GM12878 (cell line): ENCODE data around the gene WSCD1. TPM values are rescaled to one million over a fixed set of nuclear protein-coding genes. Genes with fewer than 3 reads are reported as not detected.

Experiments used
- ATAC-seq: fragments of 200-7000 bp; cut with Tn5 transposase; 3 replicates; pipeline ENCODE4 v1.9.1; 2020; ENCODE audit warnings: mild to moderate bottlenecking, moderate library complexity
- Bru-seq: library from RNA; stranded (reverse); fragments of 400-500 nt; gene quantifications from one replicate; lab custom pipeline; 2021; lab: Mats Ljungman, UMichigan
- BruChase-seq, 2 experiments: library from RNA; stranded (reverse); fragments of 400-500 nt; gene quantifications; one replicate each; lab custom pipeline; 2021; lab: Mats Ljungman, UMichigan
- BruUV-seq: library from RNA; stranded (reverse); fragments of 400-500 nt; replicated peaks from 2 replicates; lab custom pipeline; 2021; lab: Mats Ljungman, UMichigan
- CTCF ChIA-PET: fragments of 300-600 bp; sonication (Branson Sonifier 250); formaldehyde crosslinking; extraction: SDS; loops from one replicate; lab custom pipeline; 2021; ENCODE audit warnings: inconsistent platforms; lab: Yijun Ruan, JAX
- POLR2A ChIA-PET: fragments of 350-600 bp; formaldehyde crosslinking; extraction: SDS; loops from one replicate; lab custom pipeline; 2021; ENCODE audit warnings: inconsistent platforms; lab: Charles Lee
- RAD21 ChIA-PET: fragments of 300-600 bp; sonication (Branson Sonifier 250); formaldehyde crosslinking; loops from one replicate; lab custom pipeline; 2023; ENCODE audit warnings: antibody characterized with exemption; ENCODE audit not compliant: unreplicated experiment; lab: Charles Lee
- SMC1A ChIA-PET: fragments of 300-600 bp; sonication (Branson Sonifier 250); formaldehyde crosslinking; loops from one replicate; lab custom pipeline; 2023; ENCODE audit not compliant: unreplicated experiment, uncharacterized antibody; lab: Charles Lee
- DNase-seq: peaks from one replicate; pipeline ENCODE4 v3.0.0-alpha.2; 2011; ENCODE audit warnings: low read depth, low spot score
- FAIRE-seq: peaks from 3 replicates; lab custom pipeline; 2011; peaks lifted over from hg19 to GRCh38; lab: Jason Lieb, UNC
- H2AFZ ChIP-seq: 2 replicates; pipeline ENCODE4 v1.6.0; 2011; ENCODE audit warnings: low read depth, low read length, control low read depth; ENCODE audit not compliant: control insufficient read depth
- H3K27ac ChIP-seq: 2 replicates; pipeline ENCODE4 v1.5.1; 2011; ENCODE audit warnings: control low read depth; ENCODE audit not compliant: control insufficient read depth, insufficient read depth
- H3K27me3 ChIP-seq, 2 experiments: replicated peaks in 1 of 2; 2 replicates each; pipeline versions ENCODE4 v1.6.0 to v1.6.1; 2011; ENCODE audit warnings: low read length in 1 of 2; ENCODE audit not compliant: control insufficient read depth in 2 of 2, insufficient read depth in 2 of 2
- H3K36me3 ChIP-seq, 2 experiments: 2 replicates each; pipeline ENCODE4 v1.5.1; 2011; ENCODE audit warnings: low read length in 1 of 2; ENCODE audit not compliant: control insufficient read depth in 2 of 2, insufficient read depth in 2 of 2
- H3K4me1 ChIP-seq: 2 replicates; pipeline ENCODE4 v1.6.1; 2011; ENCODE audit warnings: mild to moderate bottlenecking, low read length, moderate library complexity, mixed read lengths; ENCODE audit not compliant: control insufficient read depth, insufficient read depth
- H3K4me2 ChIP-seq: 2 replicates; pipeline ENCODE4 v1.6.0; 2011; ENCODE audit warnings: control low read depth; ENCODE audit not compliant: control insufficient read depth, insufficient read depth
- H3K4me3 ChIP-seq: fragments of 200-600 bp; sonication (generic); 2 replicates; pipeline ENCODE4 v1.5.1; 2016
- H3K79me2 ChIP-seq: 2 replicates; pipeline ENCODE4 v1.6.0; 2011; ENCODE audit warnings: low read length; ENCODE audit not compliant: control insufficient read depth, insufficient read depth
- H3K9ac ChIP-seq: 2 replicates; pipeline ENCODE4 v1.8.0; 2011; ENCODE audit warnings: low read length, control low read depth, mixed read lengths; ENCODE audit not compliant: control insufficient read depth, insufficient read depth
- H3K9me3 ChIP-seq: replicated peaks from 3 replicates; pipeline ENCODE4 v1.5.1; 2011; ENCODE audit warnings: mild to moderate bottlenecking, low read length; ENCODE audit not compliant: control insufficient read depth, insufficient read depth
- H4K20me1 ChIP-seq: 2 replicates; pipeline ENCODE4 v1.6.0; 2011; ENCODE audit not compliant: control insufficient read depth, insufficient read depth
- BCL3 ChIP-seq: IDR thresholded peaks from 2 replicates; pipeline ENCODE4 v1.6.1; 2011; ENCODE audit warnings: borderline replicate concordance, low read depth, mild to moderate bottlenecking, moderate library complexity, low read length; ENCODE audit not compliant: insufficient read depth, poor library complexity, severe bottlenecking
- BHLHE40 ChIP-seq, 2 experiments: fragments of 450-650 bp in 1 of 2; IDR thresholded peaks; 2 replicates each; pipeline ENCODE4 v1.6.1; 2011 to 2017; ENCODE audit warnings: low read depth in 2 of 2, borderline replicate concordance in 1 of 2, improper control_type of control experiment in 1 of 2, low read length in 1 of 2, mild to moderate bottlenecking in 1 of 2
- DPF2 ChIP-seq: fragments of 450-650 bp; IDR thresholded peaks from 2 replicates; pipeline ENCODE4 v1.6.1; 2017; ENCODE audit warnings: mild to moderate bottlenecking
- GATAD2B ChIP-seq: fragments of 450-650 bp; conservative IDR thresholded peaks from 2 replicates; pipeline ENCODE4 v1.6.1; 2017; ENCODE audit warnings: low read depth, mild to moderate bottlenecking, moderate library complexity
- JUNB ChIP-seq: IDR thresholded peaks from 2 replicates; pipeline ENCODE4 v1.6.1; 2016; ENCODE audit warnings: antibody characterized with exemption, mild to moderate bottlenecking
- MEF2B ChIP-seq: fragments of 450-650 bp; IDR thresholded peaks from 2 replicates; pipeline ENCODE4 v1.6.1; 2018; ENCODE audit warnings: mild to moderate bottlenecking, moderate library complexity; ENCODE audit not compliant: partially characterized antibody, poor library complexity, severe bottlenecking
- PAX8 ChIP-seq: fragments of 450-650 bp; IDR thresholded peaks from 2 replicates; pipeline ENCODE4 v1.6.1; 2017; ENCODE audit warnings: mild to moderate bottlenecking, moderate library complexity
- ZNF384 ChIP-seq: IDR thresholded peaks from 2 replicates; pipeline ENCODE4 v1.6.1; 2012; ENCODE audit warnings: low read depth, mild to moderate bottlenecking, low read length, improper control_type of control experiment, borderline replicate concordance
- WGBS: methylation state at CpG from one replicate; pipeline ENCODE4 v1.1.6; 2016; ENCODE audit warnings: low lambda C conversion rate; ENCODE audit not compliant: insufficient replicate concordance, insufficient coverage; ENCODE audit errors: missing lambda C conversion rate; 5-methylcytosine and 5-hydroxymethylcytosine counted together
- in situ Hi-C: fragments of 300-500 bp; cut with MboI; formaldehyde crosslinking; loops from 9 replicates; pipeline ENCODE4 v1.14.3; 2018; ENCODE audit warnings: mixed read lengths
- intact Hi-C: fragments of 100-400 bp; cut with micrococcal nuclease; formaldehyde crosslinking; loops from one replicate; pipeline ENCODE4 v1.14.2; 2022; ENCODE audit not compliant: unreplicated experiment
- long read RNA-seq, 2 experiments: library from polyadenylated mRNA; unstranded; transcript quantifications; one replicate each; pipeline ENCODE4 v2.0.0, GENCODE V29; 2019 to 2020
- polyA minus RNA-seq, 3 experiments: library from RNA; depleted of rRNA, polyadenylated mRNA; stranded (reverse); fragments of >200 nt; gene quantifications; 2 replicates each; pipeline ENCODE4 v1.2.3, GENCODE V29; 2011
- polyA plus RNA-seq, 11 experiments: library from polyadenylated mRNA; depleted of rRNA in 4 of 11; unstranded in 6 of 11; stranded (reverse) in 5 of 11; fragments of >200 nt; fragmentation: Nextera tagmentation in 4 of 11; fragmentation: Illumina TruSeq in 1 of 11; extraction: Ambion mirVana in 4 of 11; extraction: Trizol in 1 of 11; gene quantifications; 1 replicate in 1 of 11; 2 replicates in 10 of 11; pipeline versions ENCODE4 v1.2.1 to v1.2.3, GENCODE V29; 2011 to 2016; ENCODE audit warnings: inconsistent platforms in 2 of 11, missing spikeins in 2 of 11, low read depth in 1 of 11
- total RNA-seq, 4 experiments: library from RNA; depleted of rRNA in 3 of 4; stranded (reverse); fragments of >200 nt in 3 of 4; fragmentation: Illumina TruSeq in 1 of 4; extraction: Trizol in 1 of 4; gene quantifications; 2 replicates each; pipeline versions ENCODE4 v1.2.1 to v1.2.3, GENCODE V29; 2013 to 2021

Gene WSCD1
- total RNA-seq (2013; cell fraction: nucleolus; rRNA removed) = not detected in 2 replicates
- total RNA-seq (2014; rRNA removed) (not detected in 2 replicates), total RNA-seq (2014; rRNA removed; fragmentation: Illumina TruSeq; extraction: Trizol) (not detected in 2 replicates), total RNA-seq (2021) (not detected in 2 replicates), polyA plus RNA-seq (2011; rRNA removed) (0.01 TPM in 2 replicates), polyA plus RNA-seq (2014; fragmentation: Illumina TruSeq; extraction: Trizol) (0.16 TPM in 1 of 2 replicates, not detected in the other), polyA plus RNA-seq (2014; fragmentation: Nextera tagmentation; extraction: Ambion mirVana) (not detected), polyA plus RNA-seq (2014; rRNA removed) (not detected in 2 replicates), polyA plus RNA-seq (2016; fragmentation: Nextera tagmentation; extraction: Ambion mirVana) (not detected), polyA minus RNA-seq (2011; rRNA and poly(A)+ RNA removed) (not detected in 2 replicates), Bru-seq, nascent RNA (not detected), BruChase-seq, experiment 1, labeled RNA remaining after a 6-hour chase (percentile 2 among the genes with signal in this experiment), BruChase-seq, experiment 2, labeled RNA remaining after a 2-hour chase (percentile 2 among the genes with signal in this experiment)
- polyA plus RNA-seq (2011; ENCODE audit: low read depth) = not detected
- 0.05 and 0.10 TPM in 2 replicates for polyA plus RNA-seq (2011; cell fraction: cytosol; rRNA removed)
- 0.04 and 0.39 TPM in 2 replicates for polyA plus RNA-seq (2011; cell fraction: nucleus; rRNA removed)
- not detected in 2 replicates for polyA plus RNA-seq (2012)
- polyA minus RNA-seq (2011; cell fraction: cytosol; rRNA and poly(A)+ RNA removed) = not detected in 2 replicates
- polyA minus RNA-seq (2011; cell fraction: nucleus; rRNA and poly(A)+ RNA removed) = not detected in 2 replicates
- long read RNA-seq, experiment 1 = 0 reads
- long read RNA-seq, experiment 2 = 0 reads

GRCh38 chr17:6069539-6070429, at the start of gene WSCD1:
Gene WSCD1 (plus strand): TSS chr17:6070379. CDS start chr17:6080659, 10,280 bp downstream.
- CTCF ChIA-PET = interaction anchor here (1.1 kb wide), 1 partner anchor 8 kb away, joined by 3 read pairs; no protein-coding TSS in a partner anchor
- WGBS = 31% methylated on average over 31 of the region's 71 CpGs
- Histone ChIP-seq H3K27ac (no peak within 1 kb of the TSS), H3K27me3 (peaks cover 0 to 8% of the 10 kb centered on the region in 2 experiments; a peak in 2 of 4 replicates), H3K36me3 (no peaks in the 10 kb centered on the region), H3K79me2 (no peaks in the 10 kb centered on the region), H4K20me1 (no peaks in the 10 kb centered on the region), H3K4me2 (no peak within 1 kb of the TSS), H3K9me3 (no peaks in the 10 kb centered on the region), H3K4me1 (no peaks in the 10 kb centered on the region), H3K9ac (no peak within 1 kb of the TSS), H3K4me3 (no peak within 1 kb of the TSS), H2AFZ (no peak within 1 kb of the TSS)
- POLR2A ChIA-PET = no interaction called here
- RAD21 ChIA-PET = no interaction called here
- no peak for TF ChIP-seq ZNF384
- TF ChIP-seq JUNB = no peak
- TF ChIP-seq MEF2B = no peak
- TF ChIP-seq DPF2 = no peak
- TF ChIP-seq PAX8 = no peak
- no peak for TF ChIP-seq BHLHE40 (IDR thresholded peaks at IDR 0.05; ENCODE audit: borderline replicate concordance in 1 of 2, low read depth in 2 of 2, low read length in 1 of 2)
- no peak for TF ChIP-seq GATAD2B
- peak; percentile 17 for TF ChIP-seq BCL3
- no peak for DNase-seq
- no TSS peak for BruUV-seq
- in situ Hi-C loops = no loop called here
- intact Hi-C loops = no loop called here
- ATAC-seq = no peak
- SMC1A ChIA-PET = no interaction called here
- no peak for FAIRE-seq
